GM19438 (cell line): ENCODE data around the gene ADORA3.

ENCODE experiments used
- ATAC-seq: cut with Tn5 transposase; IDR thresholded peaks from one replicate; pipeline ENCODE4 v1.9.1; 2021; ENCODE audit warnings: low read depth; ENCODE audit not compliant: unreplicated experiment

The ADORA3 gene

GRCh38 chr1:111450185-111450584 lies 53.2 kb downstream of the ADORA3 start:
- no peak for ATAC-seq

GRCh38 chr1:111449703-111450017 lies 53.8 kb downstream of the ADORA3 start:
- no peak for ATAC-seq
